Right cardiac atrium (tissue), 5 donors: ENCODE data around the gene MRS2. TPM values are rescaled to one million over a fixed set of nuclear protein-coding genes. Genes with fewer than 3 reads are reported as not detected.

Experiments
- polyA plus RNA-seq: library from polyadenylated mRNA; stranded (reverse); fragments of 200-250 nt; gene quantifications from one replicate; pipeline ENCODE4 v1.2.3, GENCODE V29; 2013
- total RNA-seq, 4 donors: library from RNA; stranded (reverse); fragmentation: NEBNext Ultra II Directional; extraction: Animal tissue kit (Norgen Biotek cat#: 25700); gene quantifications; one replicate each; pipeline ENCODE4 v1.2.1, GENCODE V29; 2021
- donor health status: healthy with polysubstance abuse.
- donor health status: DM: no; HTN: yes; CAD: no.
- donor health status: DM: no; HTN: no; CAD: no.
- donor health status: DM: no; HTN: yes; CAD: no; lungs with severe emphysema.
- donor health status: DM: yes; HTN: yes; CAD: no.

Gene MRS2
- total and polyA plus RNA-seq, 5 donors: 30.3 to 45.3 (median 39.3) TPM

Other genes starting within 250 kb of the MRS2 start
- gene DCDC2, start 44.9 kb upstream of the MRS2 start, total RNA-seq: not detected
- gene DCDC2, start 44.9 kb upstream of the MRS2 start, polyA plus RNA-seq: not detected
- gene GPLD1, start 86.6 kb downstream of the MRS2 start, total RNA-seq: 1 to 10 TPM; 1.0 to 1.6 (median 1.2) TPM
- 0.52 TPM for gene GPLD1, start 86.6 kb downstream of the MRS2 start, polyA plus RNA-seq
- 10 to 100 TPM; 10.9 to 16.5 (median 14.9) TPM for gene ALDH5A1, start 92.0 kb downstream of the MRS2 start, total RNA-seq
- 7.7 TPM for gene ALDH5A1, start 92.0 kb downstream of the MRS2 start, polyA plus RNA-seq
- under 1 TPM; 0.06 to 0.20 (median 0.10) TPM for gene KIAA0319, start 243.3 kb downstream of the MRS2 start, total RNA-seq
- not detected for gene KIAA0319, start 243.3 kb downstream of the MRS2 start, polyA plus RNA-seq